PFSK-1 (cell line): Measurements from ENCODE around the gene OSBP.

Experiments used
- FOXP2 ChIP-seq: optimal IDR thresholded peaks from 2 replicates; pipeline ENCODE3; 2011; ENCODE audit warnings: borderline replicate concordance, control low read depth, inconsistent platforms; ENCODE audit not compliant: insufficient read depth; ENCODE audit errors: extremely low read length, extremely low read depth
- POLR2AphosphoS5 ChIP-seq: IDR thresholded peaks from 2 replicates; pipeline ENCODE4 v1.6.1; 2012; ENCODE audit warnings: low read depth, mild to moderate bottlenecking, control low read depth, low read length, moderate library complexity
- SIN3A ChIP-seq: IDR thresholded peaks from 2 replicates; pipeline ENCODE4 v1.6.1; 2012; ENCODE audit warnings: mild to moderate bottlenecking, low read length, moderate library complexity, borderline replicate concordance; ENCODE audit not compliant: insufficient read depth
- TAF1 ChIP-seq: IDR thresholded peaks from 2 replicates; pipeline ENCODE4 v1.6.1; 2012; ENCODE audit warnings: low read length, control low read depth, borderline replicate concordance; ENCODE audit not compliant: insufficient read depth
- TF ChIP-seq, protein P1 (sequence below), 2 experiments: IDR thresholded peaks; 2 replicates each; pipeline versions ENCODE4 v1.6.1 to v1.8.0; 2011 to 2012; ENCODE audit warnings: low read depth in 2 of 2, low read length in 2 of 2, control low read depth in 1 of 2, inconsistent platforms in 1 of 2, mild to moderate bottlenecking in 1 of 2, moderate library complexity in 1 of 2; ENCODE audit not compliant: insufficient read depth in 1 of 2

OSBP gene

DNA sequence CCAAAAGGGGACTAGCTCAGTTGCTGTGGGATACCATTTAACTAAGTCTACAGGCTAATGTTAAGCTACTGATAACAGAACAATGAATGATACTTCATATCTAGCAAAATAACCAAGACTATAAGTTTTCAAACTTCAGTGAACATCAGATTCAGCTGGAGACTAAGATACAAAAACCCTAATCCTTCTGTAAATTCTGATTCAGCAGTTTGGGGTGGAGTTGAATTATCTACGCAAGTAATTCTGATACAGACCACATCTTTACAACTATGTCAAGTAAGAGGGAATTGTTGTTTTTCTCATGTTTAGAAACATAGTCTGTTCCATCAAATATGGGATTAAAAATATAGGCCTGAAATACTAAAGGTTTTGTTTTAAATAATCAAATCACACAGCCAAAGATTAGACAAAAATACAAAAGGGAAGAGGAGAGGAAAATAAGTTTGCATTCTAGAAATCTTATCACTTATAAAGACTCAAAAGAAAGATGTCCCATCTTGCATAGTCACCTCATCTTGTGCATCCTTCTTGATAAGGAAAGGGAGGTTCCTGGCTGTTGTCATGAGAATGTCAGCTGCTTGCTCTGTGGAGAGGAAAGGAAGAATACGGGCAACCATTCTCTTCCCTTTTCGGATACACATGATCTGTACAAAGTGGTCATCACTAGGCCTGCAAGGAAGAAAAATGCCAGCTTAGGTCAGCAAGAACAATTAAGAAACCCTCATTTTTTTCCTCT is 31.8 kb upstream of the OSBP start:
- TF ChIP-seq FOXP2 (no peak), POLR2AphosphoS5 (no peak), SIN3A (no peak), TAF1 (no peak)
- TF ChIP-seq, protein P1, sequence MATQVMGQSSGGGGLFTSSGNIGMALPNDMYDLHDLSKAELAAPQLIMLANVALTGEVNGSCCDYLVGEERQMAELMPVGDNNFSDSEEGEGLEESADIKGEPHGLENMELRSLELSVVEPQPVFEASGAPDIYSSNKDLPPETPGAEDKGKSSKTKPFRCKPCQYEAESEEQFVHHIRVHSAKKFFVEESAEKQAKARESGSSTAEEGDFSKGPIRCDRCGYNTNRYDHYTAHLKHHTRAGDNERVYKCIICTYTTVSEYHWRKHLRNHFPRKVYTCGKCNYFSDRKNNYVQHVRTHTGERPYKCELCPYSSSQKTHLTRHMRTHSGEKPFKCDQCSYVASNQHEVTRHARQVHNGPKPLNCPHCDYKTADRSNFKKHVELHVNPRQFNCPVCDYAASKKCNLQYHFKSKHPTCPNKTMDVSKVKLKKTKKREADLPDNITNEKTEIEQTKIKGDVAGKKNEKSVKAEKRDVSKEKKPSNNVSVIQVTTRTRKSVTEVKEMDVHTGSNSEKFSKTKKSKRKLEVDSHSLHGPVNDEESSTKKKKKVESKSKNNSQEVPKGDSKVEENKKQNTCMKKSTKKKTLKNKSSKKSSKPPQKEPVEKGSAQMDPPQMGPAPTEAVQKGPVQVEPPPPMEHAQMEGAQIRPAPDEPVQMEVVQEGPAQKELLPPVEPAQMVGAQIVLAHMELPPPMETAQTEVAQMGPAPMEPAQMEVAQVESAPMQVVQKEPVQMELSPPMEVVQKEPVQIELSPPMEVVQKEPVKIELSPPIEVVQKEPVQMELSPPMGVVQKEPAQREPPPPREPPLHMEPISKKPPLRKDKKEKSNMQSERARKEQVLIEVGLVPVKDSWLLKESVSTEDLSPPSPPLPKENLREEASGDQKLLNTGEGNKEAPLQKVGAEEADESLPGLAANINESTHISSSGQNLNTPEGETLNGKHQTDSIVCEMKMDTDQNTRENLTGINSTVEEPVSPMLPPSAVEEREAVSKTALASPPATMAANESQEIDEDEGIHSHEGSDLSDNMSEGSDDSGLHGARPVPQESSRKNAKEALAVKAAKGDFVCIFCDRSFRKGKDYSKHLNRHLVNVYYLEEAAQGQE (IDR thresholded peaks at IDR 0.05; ENCODE audit: insufficient read depth in 1 of 2, low read depth in 2 of 2, low read length in 2 of 2): no peak

DNA sequence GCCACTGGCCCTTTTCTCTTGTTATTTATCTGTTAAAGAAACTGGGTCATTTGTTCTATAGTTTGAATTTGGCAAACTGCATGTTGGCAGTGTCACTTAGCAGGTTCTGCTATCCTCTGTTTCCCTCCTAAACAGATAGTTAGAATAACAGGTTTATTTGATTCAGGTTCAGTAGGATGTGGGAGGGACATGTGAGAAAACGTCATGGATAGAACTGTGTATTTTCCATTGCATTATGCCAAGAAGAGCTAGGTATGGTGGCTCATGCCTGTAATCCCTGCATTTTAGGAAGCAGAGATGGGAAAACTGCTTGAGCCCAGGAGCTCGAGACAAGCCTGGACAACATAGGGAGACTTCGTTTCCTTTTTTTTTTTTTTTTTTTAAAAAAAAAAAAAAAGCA is 29.0 kb upstream of the OSBP start:
- no peak for TF ChIP-seq TAF1
- TF ChIP-seq POLR2AphosphoS5: no peak
- no peak for TF ChIP-seq SIN3A
- TF ChIP-seq FOXP2: no peak
- TF ChIP-seq, protein P1 (IDR thresholded peaks at IDR 0.05; ENCODE audit: insufficient read depth in 1 of 2, low read depth in 2 of 2, low read length in 2 of 2): no peak

DNA sequence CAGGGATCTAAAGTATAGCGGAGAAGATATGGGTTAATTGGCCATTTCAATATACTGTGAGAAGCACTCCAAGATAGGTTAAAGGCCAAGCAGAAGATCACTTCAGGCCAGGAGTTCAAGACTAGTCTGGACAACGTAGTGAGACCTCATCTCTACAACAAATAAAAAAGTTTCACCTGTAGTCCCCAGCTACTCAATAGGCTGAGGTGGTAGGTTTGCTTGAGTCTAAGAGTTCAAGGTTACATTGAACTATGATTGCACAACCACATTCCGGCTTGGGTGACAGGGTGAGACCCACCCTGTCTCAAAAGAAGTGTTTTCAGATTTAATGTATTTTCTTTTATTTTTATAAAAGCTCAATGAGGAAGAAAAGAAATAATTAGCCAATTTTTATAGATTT is 27.8 kb upstream of the OSBP start:
- TF ChIP-seq POLR2AphosphoS5 (no peak), SIN3A (no peak), FOXP2 (no peak), TAF1 (no peak)
- TF ChIP-seq, protein P1 (IDR thresholded peaks at IDR 0.05; ENCODE audit: insufficient read depth in 1 of 2, low read depth in 2 of 2, low read length in 2 of 2): no peak

DNA sequence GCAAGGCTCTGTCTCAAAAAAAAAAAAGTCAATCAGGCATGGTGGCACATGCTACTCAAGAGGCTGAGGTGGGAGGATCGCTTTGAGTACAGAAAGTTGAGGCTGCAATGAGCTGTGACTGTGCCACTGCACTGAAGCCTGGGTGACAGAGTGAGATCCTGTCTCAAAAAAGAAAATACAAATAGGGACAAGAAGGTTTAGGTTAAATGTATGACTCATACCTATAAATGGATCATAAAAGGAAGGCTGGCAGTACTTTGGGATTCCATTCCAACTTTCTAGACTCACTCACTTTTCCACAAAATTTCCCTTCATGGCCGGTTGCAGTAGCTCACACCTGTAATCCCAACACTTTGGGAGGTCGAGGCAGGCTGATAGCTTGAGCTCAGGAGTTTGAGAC is 25.6 kb upstream of the OSBP start:
- TF ChIP-seq SIN3A (no peak), FOXP2 (no peak), POLR2AphosphoS5 (no peak), TAF1 (no peak)
- TF ChIP-seq, protein P1 (IDR thresholded peaks at IDR 0.05; ENCODE audit: insufficient read depth in 1 of 2, low read depth in 2 of 2, low read length in 2 of 2): no peak

DNA sequence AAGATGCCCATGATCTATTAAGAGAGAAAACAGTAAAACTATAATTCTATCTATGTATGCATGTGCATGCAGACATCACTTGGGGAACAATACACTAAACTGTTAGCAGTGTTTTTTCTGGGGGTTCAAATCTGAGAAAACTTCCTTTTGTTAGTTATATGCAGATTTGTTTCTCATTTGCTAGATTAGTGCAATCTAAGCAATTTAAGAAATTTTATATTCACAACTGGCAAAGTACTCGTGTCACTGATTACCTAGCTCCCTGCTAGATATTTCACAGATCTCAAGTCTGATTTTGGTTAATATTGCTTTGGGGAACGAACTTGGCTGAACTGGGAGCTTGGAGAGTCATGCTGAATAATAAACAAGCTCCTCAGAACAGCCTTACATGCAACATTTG is 14.9 kb upstream of the OSBP start:
- TF ChIP-seq TAF1 (no peak), SIN3A (no peak), FOXP2 (no peak)
- TF ChIP-seq, protein P1 (IDR thresholded peaks at IDR 0.05; ENCODE audit: insufficient read depth in 1 of 2, low read depth in 2 of 2, low read length in 2 of 2): no peak
